Left ventricle myocardium inferior (tissue), 1 donor: Measurements from ENCODE around the gene PEMT. TPM values are rescaled to one million over a fixed set of nuclear protein-coding genes. Genes with fewer than 3 reads are reported as not detected.
A peak's percentile ranks its signal among the peaks of the same experiment; 100 is the strongest.

Source experiments
- DNase-seq: peaks from one replicate; pipeline ENCODE4 v3.0.0-alpha.2; 2020
- H3K27ac ChIP-seq: fragments of 200-600 bp; replicated peaks from 2 replicates; pipeline ENCODE4 v1.8.0; 2021
- H3K27me3 ChIP-seq: fragments of 200-600 bp; 2 replicates; pipeline ENCODE4 v1.8.0; 2021; ENCODE audit warnings: low read depth
- H3K36me3 ChIP-seq: fragments of 200-600 bp; 2 replicates; pipeline ENCODE4 v1.8.0; 2021
- H3K4me1 ChIP-seq: fragments of 200-600 bp; 2 replicates; pipeline ENCODE4 v1.8.0; 2021
- H3K4me3 ChIP-seq: fragments of 200-600 bp; 2 replicates; pipeline ENCODE4 v1.8.0; 2021; ENCODE audit warnings: mild to moderate bottlenecking, moderate library complexity
- H3K9me3 ChIP-seq: fragments of 200-600 bp; replicated peaks from 2 replicates; pipeline ENCODE4 v1.8.0; 2021
- CTCF ChIP-seq: fragments of 200-600 bp; IDR thresholded peaks from 2 replicates; pipeline ENCODE4 v1.8.0; 2021; ENCODE audit warnings: antibody characterized with exemption, mild to moderate bottlenecking, borderline replicate concordance
- intact Hi-C: fragments of 100-400 bp; cut with micrococcal nuclease; formaldehyde crosslinking; loops from one replicate; pipeline ENCODE4 v1.11.0; 2022
- total RNA-seq: library from RNA; stranded (reverse); fragmentation: NEBNext Ultra II Directional; extraction: Animal tissue kit (Norgen Biotek cat#: 25700); gene quantifications from one replicate; pipeline ENCODE4 v1.2.1, GENCODE V29; 2021
- donor health status: DM: no; HTN: yes; CAD: no; lungs with severe emphysema.

Gene PEMT
- total RNA-seq, 1 donor from 2014 or later, result 18.8 TPM

GRCh38 chr17:17494870-17495535 lies 96.5 kb downstream of the PEMT start:
- no peaks in the 10 kb centered on the region for H3K27me3 ChIP-seq
- H3K4me3 ChIP-seq, result peak overlapping the region; percentile 86
- intact Hi-C loops, result loop anchor here (10.0 kb wide), 1 partner anchor 140 kb away; no protein-coding TSS in a partner anchor
- no peak for TF ChIP-seq CTCF
- H3K4me1 ChIP-seq, result peaks cover 69% of the 10 kb centered on the region
- no peaks in the 10 kb centered on the region for H3K9me3 ChIP-seq
- H3K36me3 ChIP-seq, result peaks cover 15% of the 10 kb centered on the region
- peak overlapping the region; percentile 98 for H3K27ac ChIP-seq
- DNase-seq, result peak; percentile 51

GRCh38 chr17:17494499-17494869 lies 97.0 kb downstream of the PEMT start:
- intact Hi-C loops, result loop anchor here (10.0 kb wide), 1 partner anchor 140 kb away; no protein-coding TSS in a partner anchor
- no peak for TF ChIP-seq CTCF

GRCh38 chr17:17493986-17494466 lies 97.5 kb downstream of the PEMT start:
- intact Hi-C loops, result loop anchor here (10.0 kb wide), 1 partner anchor 139 kb away; no protein-coding TSS in a partner anchor
- TF ChIP-seq CTCF, result no peak
- H3K4me1 ChIP-seq, result peaks cover 70% of the 10 kb centered on the region
- H3K4me3 ChIP-seq, result peak overlapping the region; percentile 86
- H3K9me3 ChIP-seq, result no peaks in the 10 kb centered on the region
- H3K36me3 ChIP-seq, result peaks cover 15% of the 10 kb centered on the region
- DNase-seq, result no peak
- H3K27me3 ChIP-seq, result no peaks in the 10 kb centered on the region
- peak overlapping the region; percentile 98 for H3K27ac ChIP-seq

More at GRCh38 chr17:17494499-17494869, 97.0 kb downstream of the PEMT start:
- H3K27me3 ChIP-seq, result no peaks in the 10 kb centered on the region
- H3K9me3 ChIP-seq, result no peaks in the 10 kb centered on the region
- H3K4me3 ChIP-seq, result peak overlapping the region; percentile 86
- H3K4me1 ChIP-seq, result peaks cover 69% of the 10 kb centered on the region
- no peak for DNase-seq
- peak overlapping the region; percentile 98 for H3K27ac ChIP-seq
- H3K36me3 ChIP-seq, result peaks cover 15% of the 10 kb centered on the region

- Histone ChIP-seq H3K36me3 (peaks cover 19% of the 10 kb centered on the region), H3K4me1 (peaks cover 76% of the 10 kb centered on the region), H3K4me3 (peak overlapping the region; percentile 86), H3K9me3 (no peaks in the 10 kb centered on the region), H3K27ac (peak overlapping the region; percentile 98), H3K27me3 (no peaks in the 10 kb centered on the region)
- peak; percentile 45 for DNase-seq
- intact Hi-C loops, result loop anchor here (10.0 kb wide), 1 partner anchor 139 kb away; no protein-coding TSS in a partner anchor
- no peak for TF ChIP-seq CTCF
Observed at GRCh38 chr17:17493249-17493985, 98.1 kb downstream of the PEMT start.

- no peaks in the 10 kb centered on the region for H3K9me3 ChIP-seq
Observed at GRCh38 chr17:17492571-17492970, 98.9 kb downstream of the PEMT start.

More at GRCh38 chr17:17492571-17492970, 98.9 kb downstream of the PEMT start:
- Histone ChIP-seq H3K27me3 (no peaks in the 10 kb centered on the region), H3K4me1 (peaks cover 78% of the 10 kb centered on the region), H3K36me3 (peaks cover 26% of the 10 kb centered on the region), H3K27ac (peak overlapping the region; percentile 98), H3K4me3 (no peak overlapping the region)
- intact Hi-C loops, result loop anchor here (10.0 kb wide), 1 partner anchor 138 kb away; no protein-coding TSS in a partner anchor
- DNase-seq, result no peak
- TF ChIP-seq CTCF, result no peak
